ENCODE results near the gene RAB1A. TPM values are rescaled to one million over a fixed set of nuclear protein-coding genes. Genes with fewer than 3 reads are reported as not detected.

The RAB1A gene
- total and polyA plus RNA-seq, 3 experiments from 2014 or later: 53.9 to 91.9 (median 88.1) TPM

- Mint-ChIP-seq H3K27ac (no peak overlapping the region), H3K4me1 (peaks cover 30 to 58% (median 49%) of the 10 kb centered on the region in 3 donors), H3K27me3 (no peaks in the 10 kb centered on the region), H3K4me3 (peak overlapping the region in 1 of 7 donors; percentile 18), H3K36me3 (peaks cover 12 to 74% (median 12%) of the 10 kb centered on the region in 3 donors), H3K9me3 (no peaks in the 10 kb centered on the region)
- Histone ChIP-seq H3K36me3 (ENCODE audit: insufficient read depth, low read length) (peaks cover 33% of the 10 kb centered on the region), H3K4me1 (ENCODE audit: insufficient read depth, low read length) (no peaks in the 10 kb centered on the region), H3K9me3 (ENCODE audit: low read length) (no peaks in the 10 kb centered on the region), H3K4me3 (ENCODE audit: low read length) (no peak overlapping the region), H3K27me3 (ENCODE audit: insufficient read depth, low read length, poor library complexity, severe bottlenecking) (no peaks in the 10 kb centered on the region), H3K27ac (ENCODE audit: low read depth, low read length) (no peak overlapping the region)
- POLR2A ChIA-PET: no interaction called here
- CTCF ChIA-PET: no interaction called here
- DNase-seq: no peak
Observed at GRCh38 chr2:65101071-65101470, 28.8 kb downstream of the RAB1A start.

GRCh38 chr2:65098741-65099140, 31.2 kb downstream of the RAB1A start:
- Mint-ChIP-seq H3K4me1 (peaks cover 22 to 46% (median 36%) of the 10 kb centered on the region in 3 donors), H3K27ac (no peak overlapping the region), H3K27me3 (no peaks in the 10 kb centered on the region), H3K36me3 (peaks cover 12 to 74% (median 13%) of the 10 kb centered on the region in 3 donors), H3K9me3 (peaks cover 0 to 2% (median 0%) of the 10 kb centered on the region in 5 donors), H3K4me3 (no peak overlapping the region)
- ChIA-PET POLR2A (no interaction called here), CTCF (no interaction called here)
- no peak for DNase-seq
- H3K27me3 ChIP-seq (ENCODE audit: insufficient read depth, low read length, poor library complexity, severe bottlenecking): no peaks in the 10 kb centered on the region
- peaks cover 23% of the 10 kb centered on the region for H3K36me3 ChIP-seq (ENCODE audit: insufficient read depth, low read length)
- no peaks in the 10 kb centered on the region for H3K9me3 ChIP-seq (ENCODE audit: low read length)
- H3K4me3 ChIP-seq (ENCODE audit: low read length): no peak overlapping the region
- H3K4me1 ChIP-seq (ENCODE audit: insufficient read depth, low read length): no peaks in the 10 kb centered on the region
- H3K27ac ChIP-seq (ENCODE audit: low read depth, low read length): no peak overlapping the region

- no peaks in the 10 kb centered on the region for H3K4me1 ChIP-seq (ENCODE audit: insufficient read depth, low read length)
- Mint-ChIP-seq H3K27me3 (no peaks in the 10 kb centered on the region), H3K9me3 (peaks cover 0 to 2% (median 0%) of the 10 kb centered on the region in 5 donors), H3K4me3 (no peak overlapping the region), H3K4me1 (peaks cover 25 to 51% (median 41%) of the 10 kb centered on the region in 3 donors), H3K27ac (peak overlapping the region in 2 of 8 donors; percentile 29), H3K36me3 (peaks cover 14 to 74% (median 18%) of the 10 kb centered on the region in 3 donors)
- ChIA-PET POLR2A (no interaction called here), CTCF (no interaction called here)
- H3K9me3 ChIP-seq (ENCODE audit: low read length): no peaks in the 10 kb centered on the region
- DNase-seq: no peak
- H3K36me3 ChIP-seq (ENCODE audit: insufficient read depth, low read length): peaks cover 26% of the 10 kb centered on the region
- no peak overlapping the region for H3K27ac ChIP-seq (ENCODE audit: low read depth, low read length)
- H3K27me3 ChIP-seq (ENCODE audit: insufficient read depth, low read length, poor library complexity, severe bottlenecking): no peaks in the 10 kb centered on the region
- H3K4me3 ChIP-seq (ENCODE audit: low read length): no peak overlapping the region
Observed at GRCh38 chr2:65097844-65098243, 32.1 kb downstream of the RAB1A start.

GRCh38 chr2:65096948-65097347, 33.0 kb downstream of the RAB1A start:
- Histone ChIP-seq H3K9me3 (ENCODE audit: low read length) (no peaks in the 10 kb centered on the region), H3K4me3 (ENCODE audit: low read length) (no peak overlapping the region), H3K27me3 (ENCODE audit: insufficient read depth, low read length, poor library complexity, severe bottlenecking) (no peaks in the 10 kb centered on the region), H3K36me3 (ENCODE audit: insufficient read depth, low read length) (peaks cover 32% of the 10 kb centered on the region), H3K4me1 (ENCODE audit: insufficient read depth, low read length) (no peaks in the 10 kb centered on the region), H3K27ac (ENCODE audit: low read depth, low read length) (no peak overlapping the region)
- CTCF ChIA-PET: no interaction called here
- peaks cover 0 to 2% (median 0%) of the 10 kb centered on the region in 5 donors for H3K9me3 Mint-ChIP-seq
- H3K27me3 Mint-ChIP-seq: no peaks in the 10 kb centered on the region
- H3K4me3 Mint-ChIP-seq: no peak overlapping the region
- H3K4me1 Mint-ChIP-seq: peaks cover 25 to 57% (median 47%) of the 10 kb centered on the region in 3 donors
- no peak for DNase-seq
- H3K27ac Mint-ChIP-seq: peak overlapping the region in 4 of 8 donors; percentile 15 to 49 (median 26)
- H3K36me3 Mint-ChIP-seq: peaks cover 18 to 75% (median 21%) of the 10 kb centered on the region in 3 donors
- POLR2A ChIA-PET: interaction anchor here (0.6 kb wide), 1 partner anchor 32 kb away, joined by 3 read pairs; no protein-coding TSS in a partner anchor

GRCh38 chr2:65093211-65093610, 36.7 kb downstream of the RAB1A start:
- H3K27ac ChIP-seq (ENCODE audit: low read depth, low read length): no peak overlapping the region
- H3K36me3 Mint-ChIP-seq: peaks cover 18 to 78% (median 29%) of the 10 kb centered on the region in 3 donors
- peaks cover 27 to 51% (median 47%) of the 10 kb centered on the region in 3 donors for H3K4me1 Mint-ChIP-seq
- no peaks in the 10 kb centered on the region for H3K4me1 ChIP-seq (ENCODE audit: insufficient read depth, low read length)
- peaks cover 41% of the 10 kb centered on the region for H3K36me3 ChIP-seq (ENCODE audit: insufficient read depth, low read length)
- no peak overlapping the region for H3K4me3 ChIP-seq (ENCODE audit: low read length)
- H3K27me3 ChIP-seq (ENCODE audit: insufficient read depth, low read length, poor library complexity, severe bottlenecking): no peaks in the 10 kb centered on the region
- H3K27ac Mint-ChIP-seq: peak overlapping the region in 3 of 8 donors; percentile 1 to 75 (median 44)
- ChIA-PET CTCF (no interaction called here), POLR2A (no interaction called here)
- H3K9me3 Mint-ChIP-seq: peaks cover 0 to 2% (median 0%) of the 10 kb centered on the region in 5 donors
- no peak overlapping the region for H3K4me3 Mint-ChIP-seq
- no peak for DNase-seq
- H3K9me3 ChIP-seq (ENCODE audit: low read length): no peaks in the 10 kb centered on the region
- no peaks in the 10 kb centered on the region for H3K27me3 Mint-ChIP-seq

GRCh38 chr2:65092791-65093190, 37.1 kb downstream of the RAB1A start:
- H3K9me3 ChIP-seq (ENCODE audit: low read length): no peaks in the 10 kb centered on the region
- no peaks in the 10 kb centered on the region for H3K4me1 ChIP-seq (ENCODE audit: insufficient read depth, low read length)
- DNase-seq: no peak
- H3K27ac Mint-ChIP-seq: peak overlapping the region in 4 of 8 donors; percentile 1 to 75 (median 26)
- no peak overlapping the region for H3K4me3 ChIP-seq (ENCODE audit: low read length)
- H3K27me3 ChIP-seq (ENCODE audit: insufficient read depth, low read length, poor library complexity, severe bottlenecking): no peaks in the 10 kb centered on the region
- H3K4me1 Mint-ChIP-seq: peaks cover 27 to 51% (median 43%) of the 10 kb centered on the region in 3 donors
- peaks cover 42% of the 10 kb centered on the region for H3K36me3 ChIP-seq (ENCODE audit: insufficient read depth, low read length)
- peaks cover 18 to 78% (median 29%) of the 10 kb centered on the region in 3 donors for H3K36me3 Mint-ChIP-seq
- no peak overlapping the region for H3K4me3 Mint-ChIP-seq
- POLR2A ChIA-PET: no interaction called here
- peaks cover 0 to 2% (median 0%) of the 10 kb centered on the region in 5 donors for H3K9me3 Mint-ChIP-seq
- CTCF ChIA-PET: interaction anchor here (0.9 kb wide), 1 partner anchor 28 kb away, joined by 5 read pairs; no protein-coding TSS in a partner anchor
- no peak overlapping the region for H3K27ac ChIP-seq (ENCODE audit: low read depth, low read length)
- H3K27me3 Mint-ChIP-seq: no peaks in the 10 kb centered on the region

- POLR2A ChIA-PET: no interaction called here
Observed at GRCh38 chr2:65085148-65085547, 44.8 kb downstream of the RAB1A start.

GRCh38 chr2:65081232-65081685, 48.6 kb downstream of the RAB1A start:
- Mint-ChIP-seq H3K36me3 (peaks cover 0 to 87% (median 8%) of the 10 kb centered on the region in 3 donors), H3K27me3 (no peaks in the 10 kb centered on the region), H3K4me3 (no peak overlapping the region), H3K4me1 (peaks cover 0 to 9% (median 0%) of the 10 kb centered on the region in 3 donors), H3K9me3 (no peaks in the 10 kb centered on the region), H3K27ac (peak overlapping the region in 4 of 8 donors; percentile 34 to 66 (median 46))
- Histone ChIP-seq H3K4me3 (ENCODE audit: low read length) (no peak overlapping the region), H3K36me3 (ENCODE audit: insufficient read depth, low read length) (peaks cover 29% of the 10 kb centered on the region), H3K9me3 (ENCODE audit: low read length) (no peaks in the 10 kb centered on the region), H3K27ac (ENCODE audit: low read depth, low read length) (no peak overlapping the region), H3K27me3 (ENCODE audit: insufficient read depth, low read length, poor library complexity, severe bottlenecking) (no peaks in the 10 kb centered on the region), H3K4me1 (ENCODE audit: insufficient read depth, low read length) (no peaks in the 10 kb centered on the region)
- DNase-seq: no peak
- POLR2A ChIA-PET: interaction anchor here (1.2 kb wide), 1 partner anchor 49 kb away, joined by 4 read pairs; the partner anchor contains the start of gene RAB1A
- CTCF ChIA-PET: no interaction called here

More at GRCh38 chr2:65085148-65085547, 44.8 kb downstream of the RAB1A start:
- CTCF ChIA-PET: interaction anchor here (1.4 kb wide), 1 partner anchor 102 kb away, joined by 3 read pairs; no protein-coding TSS in a partner anchor
- Histone ChIP-seq H3K36me3 (ENCODE audit: insufficient read depth, low read length) (peaks cover 46% of the 10 kb centered on the region), H3K4me1 (ENCODE audit: insufficient read depth, low read length) (no peaks in the 10 kb centered on the region), H3K9me3 (ENCODE audit: low read length) (no peaks in the 10 kb centered on the region), H3K27me3 (ENCODE audit: insufficient read depth, low read length, poor library complexity, severe bottlenecking) (no peaks in the 10 kb centered on the region), H3K4me3 (ENCODE audit: low read length) (no peak overlapping the region), H3K27ac (ENCODE audit: low read depth, low read length) (no peak overlapping the region)
- Mint-ChIP-seq H3K4me1 (peaks cover 8 to 22% (median 9%) of the 10 kb centered on the region in 3 donors), H3K27ac (peak overlapping the region in 2 of 8 donors; percentile 21 to 23), H3K9me3 (no peaks in the 10 kb centered on the region), H3K4me3 (no peak overlapping the region), H3K27me3 (no peaks in the 10 kb centered on the region), H3K36me3 (peaks cover 0 to 90% (median 15%) of the 10 kb centered on the region in 3 donors)
- DNase-seq: no peak

Measured in CD8-positive, alpha-beta memory T cell (primary cell).